WTC11 (cell line): ENCODE data around the gene EIF4G2. TPM values are rescaled to one million over a fixed set of nuclear protein-coding genes. Genes with fewer than 3 reads are reported as not detected.

Source experiments
- ATAC-seq: fragments of 200-7000 bp; cut with Tn5 transposase; 2 replicates; pipeline ENCODE4 v1.10.0; 2021; ENCODE audit warnings: mild to moderate bottlenecking, moderate library complexity
- CTCF ChIA-PET: fragments of 300-600 bp; sonication (Branson Sonifier 250); formaldehyde crosslinking; loops from one replicate; lab custom pipeline; 2021; ENCODE audit warnings: antibody characterized with exemption; lab: Charles Lee
- POLR2A ChIA-PET: fragments of 350-600 bp; sonication (Branson Sonifier 250); formaldehyde crosslinking; loops from one replicate; lab custom pipeline; 2021; ENCODE audit warnings: antibody characterized with exemption; lab: Charles Lee
- DNase-seq: peaks from one replicate; pipeline ENCODE4 v3.0.0; 2021; ENCODE audit warnings: low spot score
- H3K27ac Mint-ChIP-seq: 2 replicates; pipeline ENCODE4 v1.8.0; 2021; ENCODE audit warnings: mixed read lengths
- H3K27me3 Mint-ChIP-seq: 2 replicates; pipeline ENCODE4 v1.8.0; 2021; ENCODE audit warnings: low read depth, mild to moderate bottlenecking, moderate library complexity, mixed read lengths
- H3K36me3 Mint-ChIP-seq: 2 replicates; pipeline ENCODE4 v1.8.0; 2021; ENCODE audit warnings: mixed read lengths
- H3K4me1 Mint-ChIP-seq: 2 replicates; pipeline ENCODE4 v1.8.0; 2022; ENCODE audit warnings: mixed read lengths
- H3K4me3 Mint-ChIP-seq: 2 replicates; pipeline ENCODE4 v1.8.0; 2021; ENCODE audit warnings: mild to moderate bottlenecking, moderate library complexity, mixed read lengths
- H3K9me3 Mint-ChIP-seq: 2 replicates; pipeline ENCODE4 v1.8.0; 2021; ENCODE audit warnings: mixed read lengths
- AR ChIP-seq: fragments of 250-450 bp; sonication (Bioruptor Pico); IDR thresholded peaks from 2 replicates; pipeline ENCODE4 v1.9.0; 2021; ENCODE audit warnings: mild to moderate bottlenecking
- E2F5 ChIP-seq: sonication (generic); formaldehyde crosslinking; IDR thresholded peaks from 2 replicates; pipeline ENCODE4 v1.8.1; 2022; ENCODE audit warnings: mild to moderate bottlenecking, moderate library complexity, missing genetic modification reagents
- GRHL2 ChIP-seq: fragments of 250-450 bp; sonication (Bioruptor Pico); IDR thresholded peaks from 2 replicates; pipeline ENCODE4 v1.8.0; 2022; ENCODE audit warnings: mild to moderate bottlenecking, moderate library complexity; ENCODE audit not compliant: insufficient replicate concordance, severe bottlenecking
- IRF1 ChIP-seq: sonication (generic); formaldehyde crosslinking; IDR thresholded peaks from 2 replicates; pipeline ENCODE4 v1.8.0; 2023; ENCODE audit warnings: missing genetic modification reagents
- IRF2 ChIP-seq: sonication (generic); formaldehyde crosslinking; IDR thresholded peaks from 2 replicates; pipeline ENCODE4 v1.8.0; 2022; ENCODE audit warnings: low read depth, missing genetic modification reagents, borderline replicate concordance
- MLX ChIP-seq: sonication (generic); formaldehyde crosslinking; IDR thresholded peaks from 2 replicates; pipeline ENCODE4 v1.8.1; 2023; ENCODE audit warnings: mild to moderate bottlenecking, missing genetic modification reagents, moderate library complexity
- NFATC4 ChIP-seq: fragments of 250-450 bp; sonication (Bioruptor Pico); IDR thresholded peaks from 2 replicates; pipeline ENCODE4 v1.9.0; 2021; ENCODE audit warnings: mild to moderate bottlenecking
- OVOL2 ChIP-seq: fragments of 250-450 bp; sonication (Bioruptor Pico); IDR thresholded peaks from 2 replicates; pipeline ENCODE4 v1.9.0; 2021; ENCODE audit warnings: mild to moderate bottlenecking, borderline replicate concordance
- SMAD4 ChIP-seq: sonication (generic); formaldehyde crosslinking; IDR thresholded peaks from 2 replicates; pipeline ENCODE4 v1.8.0; 2022; ENCODE audit warnings: mild to moderate bottlenecking, missing genetic modification reagents
- TEAD4 ChIP-seq: sonication (generic); formaldehyde crosslinking; IDR thresholded peaks from 2 replicates; pipeline ENCODE4 v1.8.0; 2022; ENCODE audit warnings: mild to moderate bottlenecking, missing genetic modification reagents
- ZNF138 ChIP-seq: sonication (generic); formaldehyde crosslinking; conservative IDR thresholded peaks from 2 replicates; pipeline ENCODE4 v1.8.1; 2022; ENCODE audit warnings: mild to moderate bottlenecking, moderate library complexity, missing genetic modification reagents
- ZNF396 ChIP-seq: fragments of 250-450 bp; sonication (Bioruptor Pico); IDR thresholded peaks from 2 replicates; pipeline ENCODE4 v1.8.0; 2021; ENCODE audit warnings: mild to moderate bottlenecking, moderate library complexity, borderline replicate concordance
- ZNF425 ChIP-seq: fragments of 250-450 bp; sonication (Bioruptor Pico); conservative IDR thresholded peaks from 2 replicates; pipeline ENCODE4 v1.9.0; 2021; ENCODE audit warnings: mild to moderate bottlenecking
- ZNF671 ChIP-seq: fragments of 250-450 bp; sonication (Bioruptor Pico); IDR thresholded peaks from 2 replicates; pipeline ENCODE4 v1.8.0; 2021; ENCODE audit warnings: mild to moderate bottlenecking
- total RNA-seq: library from RNA; stranded (reverse); gene quantifications from 3 replicates; pipeline ENCODE4 v1.2.3, GENCODE V29; 2021
- TF ChIP-seq, protein P1 (sequence below): sonication (generic); formaldehyde crosslinking; IDR thresholded peaks from 2 replicates; pipeline ENCODE4 v1.8.1; 2023; ENCODE audit warnings: mild to moderate bottlenecking, missing genetic modification reagents
- TF ChIP-seq, protein P2 (sequence below): fragments of 250-450 bp; sonication (Bioruptor Pico); IDR thresholded peaks from 2 replicates; pipeline ENCODE4 v1.8.0; 2021; ENCODE audit warnings: mild to moderate bottlenecking
- TF ChIP-seq, protein P3 (sequence below): sonication (generic); formaldehyde crosslinking; IDR thresholded peaks from 2 replicates; pipeline ENCODE4 v1.8.0; 2022; ENCODE audit warnings: mild to moderate bottlenecking, missing genetic modification reagents
- TF ChIP-seq, protein P4 (sequence below): sonication (generic); formaldehyde crosslinking; IDR thresholded peaks from 2 replicates; pipeline ENCODE4 v1.8.1; 2022; ENCODE audit warnings: low read depth, missing genetic modification reagents, borderline replicate concordance

EIF4G2 gene
- total RNA-seq, 1 experiment from 2014 or later, result 906 TPM

GRCh38 chr11:10797001-10797400, 11.7 kb downstream of the EIF4G2 start:
- CTCF ChIA-PET, result interaction anchor here (1.2 kb wide), 1 partner anchor 231 kb away, joined by 3 read pairs; no protein-coding TSS in a partner anchor
- Mint-ChIP-seq H3K27ac (no peak overlapping the region), H3K9me3 (no peaks in the 10 kb centered on the region)

GRCh38 chr11:10796191-10796590, 12.5 kb downstream of the EIF4G2 start:
- Mint-ChIP-seq H3K4me1 (peaks cover 4% of the 10 kb centered on the region), H3K4me3 (no peak overlapping the region), H3K27me3 (peaks cover 3% of the 10 kb centered on the region; the same call in 1 of the 2 replicates), H3K27ac (peak overlapping the region; percentile 58; the same call in 1 of the 2 replicates), H3K9me3 (no peaks in the 10 kb centered on the region), H3K36me3 (peaks cover 49% of the 10 kb centered on the region)
- ATAC-seq (no peak), DNase-seq (no peak)
- ChIA-PET CTCF (interaction anchor here (0.9 to 1.4 kb wide), 3 partner anchors 26 to 232 kb away, joined by 3 to 4 read pairs (median 3); no protein-coding TSS in a partner anchor), POLR2A (interaction anchor here (0.6 to 2.4 kb wide), 7 partner anchors 11 to 135 kb away, joined by 3 to 27 read pairs (median 4); partner anchors contain the start of genes EIF4G2 and ZBED5)
- TF ChIP-seq ZNF671 (CRISPR knock-in tag), result no peak; the same call in 1 of the 2 replicates
- TF ChIP-seq AR (CRISPR knock-in tag), result 0 out of 2 replicates have a peak, but pooled peaks have one; percentile 11
- no peak for TF ChIP-seq E2F5
- no peak; the same call in 1 of the 2 replicates for TF ChIP-seq ZNF425
- TF ChIP-seq NFATC4 (CRISPR knock-in tag), result peak; percentile 76; the same call in 1 of the 2 replicates
- TF ChIP-seq, protein P1, sequence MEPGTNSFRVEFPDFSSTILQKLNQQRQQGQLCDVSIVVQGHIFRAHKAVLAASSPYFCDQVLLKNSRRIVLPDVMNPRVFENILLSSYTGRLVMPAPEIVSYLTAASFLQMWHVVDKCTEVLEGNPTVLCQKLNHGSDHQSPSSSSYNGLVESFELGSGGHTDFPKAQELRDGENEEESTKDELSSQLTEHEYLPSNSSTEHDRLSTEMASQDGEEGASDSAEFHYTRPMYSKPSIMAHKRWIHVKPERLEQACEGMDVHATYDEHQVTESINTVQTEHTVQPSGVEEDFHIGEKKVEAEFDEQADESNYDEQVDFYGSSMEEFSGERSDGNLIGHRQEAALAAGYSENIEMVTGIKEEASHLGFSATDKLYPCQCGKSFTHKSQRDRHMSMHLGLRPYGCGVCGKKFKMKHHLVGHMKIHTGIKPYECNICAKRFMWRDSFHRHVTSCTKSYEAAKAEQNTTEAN, result no peak
- TF ChIP-seq, protein P2, sequence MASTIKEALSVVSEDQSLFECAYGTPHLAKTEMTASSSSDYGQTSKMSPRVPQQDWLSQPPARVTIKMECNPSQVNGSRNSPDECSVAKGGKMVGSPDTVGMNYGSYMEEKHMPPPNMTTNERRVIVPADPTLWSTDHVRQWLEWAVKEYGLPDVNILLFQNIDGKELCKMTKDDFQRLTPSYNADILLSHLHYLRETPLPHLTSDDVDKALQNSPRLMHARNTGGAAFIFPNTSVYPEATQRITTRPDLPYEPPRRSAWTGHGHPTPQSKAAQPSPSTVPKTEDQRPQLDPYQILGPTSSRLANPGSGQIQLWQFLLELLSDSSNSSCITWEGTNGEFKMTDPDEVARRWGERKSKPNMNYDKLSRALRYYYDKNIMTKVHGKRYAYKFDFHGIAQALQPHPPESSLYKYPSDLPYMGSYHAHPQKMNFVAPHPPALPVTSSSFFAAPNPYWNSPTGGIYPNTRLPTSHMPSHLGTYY (CRISPR knock-in tag), result peak; percentile 44; the same call in 1 of the 2 replicates
- TF ChIP-seq, protein P3, sequence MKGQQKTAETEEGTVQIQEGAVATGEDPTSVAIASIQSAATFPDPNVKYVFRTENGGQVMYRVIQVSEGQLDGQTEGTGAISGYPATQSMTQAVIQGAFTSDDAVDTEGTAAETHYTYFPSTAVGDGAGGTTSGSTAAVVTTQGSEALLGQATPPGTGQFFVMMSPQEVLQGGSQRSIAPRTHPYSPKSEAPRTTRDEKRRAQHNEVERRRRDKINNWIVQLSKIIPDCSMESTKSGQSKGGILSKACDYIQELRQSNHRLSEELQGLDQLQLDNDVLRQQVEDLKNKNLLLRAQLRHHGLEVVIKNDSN (CRISPR knock-in tag), result no peak
- TF ChIP-seq SMAD4, result no peak
- TF ChIP-seq MLX (CRISPR knock-in tag), result no peak

More at GRCh38 chr11:10797001-10797400, 11.7 kb downstream of the EIF4G2 start:
- peaks cover under 1% of the 10 kb centered on the region; the same call in 1 of the 2 replicates for H3K27me3 Mint-ChIP-seq
- ATAC-seq, result no peak
- DNase-seq, result no peak
- H3K36me3 Mint-ChIP-seq, result peaks cover 57% of the 10 kb centered on the region
- POLR2A ChIA-PET, result interaction anchor here (1.1 to 2.4 kb wide), 2 partner anchors 12 to 61 kb away, joined by 4 to 27 read pairs; partner anchors contain the start of genes EIF4G2 and ZBED5
- H3K4me1 Mint-ChIP-seq, result peaks cover 4% of the 10 kb centered on the region
- TF ChIP-seq IRF2 (CRISPR knock-in tag) (no peak), IRF1 (CRISPR knock-in tag) (no peak), TEAD4 (CRISPR knock-in tag) (no peak), GRHL2 (CRISPR knock-in tag) (no peak), OVOL2 (no peak), ZNF138 (CRISPR knock-in tag) (no peak), ZNF396 (CRISPR knock-in tag) (no peak)
- TF ChIP-seq, protein P4, sequence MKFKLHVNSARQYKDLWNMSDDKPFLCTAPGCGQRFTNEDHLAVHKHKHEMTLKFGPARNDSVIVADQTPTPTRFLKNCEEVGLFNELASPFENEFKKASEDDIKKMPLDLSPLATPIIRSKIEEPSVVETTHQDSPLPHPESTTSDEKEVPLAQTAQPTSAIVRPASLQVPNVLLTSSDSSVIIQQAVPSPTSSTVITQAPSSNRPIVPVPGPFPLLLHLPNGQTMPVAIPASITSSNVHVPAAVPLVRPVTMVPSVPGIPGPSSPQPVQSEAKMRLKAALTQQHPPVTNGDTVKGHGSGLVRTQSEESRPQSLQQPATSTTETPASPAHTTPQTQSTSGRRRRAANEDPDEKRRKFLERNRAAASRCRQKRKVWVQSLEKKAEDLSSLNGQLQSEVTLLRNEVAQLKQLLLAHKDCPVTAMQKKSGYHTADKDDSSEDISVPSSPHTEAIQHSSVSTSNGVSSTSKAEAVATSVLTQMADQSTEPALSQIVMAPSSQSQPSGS, result no peak
- H3K4me3 Mint-ChIP-seq, result no peak overlapping the region
